Activated T-cell treated with anti-CD3 and anti-CD28 coated beads for 1 hour (primary cell): Measurements from ENCODE around the gene PRTG.
"Not testable (repeated sequence)": the region's sequence is repeated elsewhere in the genome, so short reads cannot be mapped to it uniquely, and the experiment has no call there.

Experiments used
- DNase-seq: peaks from one replicate; pipeline ENCODE4 v3.0.0-alpha.2; 2020; ENCODE audit warnings: low read depth

The PRTG gene

GRCh38 chr15:55633731-55634130, 109.2 kb downstream of the PRTG start:
- no peak for DNase-seq

DNA sequence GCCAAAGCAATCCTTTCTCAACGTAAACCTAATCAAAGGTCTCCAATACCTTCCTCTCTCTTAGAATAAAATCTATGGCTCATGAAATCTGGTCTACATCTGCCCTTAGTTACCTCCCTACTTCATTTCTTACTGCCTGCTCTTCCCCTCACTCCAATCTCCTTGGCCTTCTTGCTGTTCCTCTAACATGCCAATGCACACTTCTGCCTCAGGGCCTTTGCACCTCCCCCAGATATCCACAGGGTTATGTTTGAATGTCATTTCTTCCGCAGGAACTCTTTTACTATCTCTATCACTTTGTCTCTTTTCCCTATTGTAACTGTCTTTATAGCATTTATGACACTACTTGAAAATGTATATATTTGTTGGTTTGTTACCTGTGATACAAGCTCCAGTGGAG, 110.5 kb downstream of the PRTG start:
- no peak for DNase-seq

GRCh38 chr15:55630858-55631257, 112.1 kb downstream of the PRTG start:
- DNase-seq: no peak

DNA sequence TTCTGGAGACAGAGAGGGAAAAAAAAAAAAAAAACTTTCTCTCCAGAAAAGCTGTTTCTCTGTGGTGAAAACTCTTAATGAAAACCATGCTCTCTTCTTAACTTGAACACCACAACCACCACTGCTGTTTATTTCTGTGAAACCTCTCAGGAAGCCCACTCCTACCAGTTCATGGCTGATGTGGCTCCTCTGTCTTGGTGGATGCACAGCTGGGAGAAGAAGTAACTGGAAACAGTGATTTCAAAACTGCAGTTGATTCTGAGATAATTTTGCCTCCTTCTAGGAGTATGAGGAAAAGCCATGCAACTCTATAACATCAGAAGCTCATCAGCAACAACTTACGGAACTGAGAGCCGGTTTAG, 114.6 kb downstream of the PRTG start:
- no peak for DNase-seq

DNA sequence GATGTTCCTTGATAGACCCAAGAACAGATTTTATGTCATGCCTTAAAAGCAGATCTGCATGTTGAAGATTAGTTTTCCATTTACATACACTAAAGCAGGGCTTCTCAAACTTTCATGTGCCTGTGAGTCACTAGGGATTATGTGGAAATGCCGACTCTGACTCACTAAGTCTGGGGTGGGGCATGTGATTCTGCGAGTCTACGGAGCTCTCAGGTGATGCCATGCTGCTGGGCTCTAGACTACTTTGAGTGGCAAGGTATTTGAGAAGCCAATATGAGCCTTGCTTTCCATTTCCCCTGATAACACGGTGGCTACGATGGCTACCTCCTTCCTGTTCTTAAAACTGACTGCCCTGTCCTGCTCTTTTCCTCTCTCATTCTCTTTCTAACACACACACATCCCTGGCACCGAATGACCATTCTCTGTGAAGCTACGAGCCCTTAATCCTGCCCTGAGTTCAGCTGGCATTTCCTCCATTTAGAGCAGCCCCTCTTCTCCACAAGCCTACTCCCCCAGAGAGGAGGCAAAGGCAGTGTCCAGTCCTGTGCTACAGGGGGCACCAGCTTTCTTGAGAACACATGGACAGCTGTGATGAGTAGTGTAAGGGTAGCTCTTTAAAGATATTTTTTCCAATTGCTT, 115.1 kb downstream of the PRTG start:
- DNase-seq: no peak

DNA sequence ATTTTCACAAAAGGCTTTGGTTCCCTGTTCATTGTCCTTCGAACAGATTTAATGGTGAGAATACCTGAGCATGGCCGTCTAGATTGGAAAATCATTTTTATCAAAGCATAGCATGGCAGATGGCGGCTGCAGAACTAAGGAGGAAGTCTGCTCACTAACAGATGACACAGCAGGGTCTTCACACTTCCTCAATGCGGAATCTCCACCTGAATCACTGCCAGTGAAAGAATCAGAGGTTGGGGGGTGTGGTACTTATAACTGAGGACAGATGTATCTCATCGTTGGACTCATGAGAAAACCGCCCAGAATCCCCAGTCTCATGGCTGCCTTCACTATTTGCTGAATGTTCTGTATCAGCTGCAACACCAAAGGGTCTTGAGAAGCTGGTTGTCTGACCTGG, 123.2 kb downstream of the PRTG start:
- DNase-seq: no peak

GRCh38 chr15:55618387-55618786, 124.6 kb downstream of the PRTG start:
- DNase-seq: no peak

DNA sequence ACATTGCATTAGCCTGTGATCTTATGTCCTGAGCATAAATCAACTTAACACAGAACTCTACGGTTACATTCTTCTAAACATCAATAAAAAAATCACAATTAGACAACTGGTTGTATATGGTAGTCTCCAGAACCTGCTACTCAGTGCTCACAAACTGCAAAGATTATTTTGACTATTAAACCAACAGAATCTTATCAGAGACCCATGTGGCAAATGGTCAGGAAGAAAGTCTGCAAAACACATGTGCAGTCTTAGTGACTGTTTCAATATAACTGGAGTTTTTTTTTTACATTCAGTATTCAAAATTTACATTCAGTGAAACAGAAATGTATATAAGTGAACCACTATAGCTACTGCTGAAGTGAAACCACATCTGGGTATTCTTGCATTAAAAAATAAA, 127.5 kb downstream of the PRTG start:
- DNase-seq: no peak

DNA sequence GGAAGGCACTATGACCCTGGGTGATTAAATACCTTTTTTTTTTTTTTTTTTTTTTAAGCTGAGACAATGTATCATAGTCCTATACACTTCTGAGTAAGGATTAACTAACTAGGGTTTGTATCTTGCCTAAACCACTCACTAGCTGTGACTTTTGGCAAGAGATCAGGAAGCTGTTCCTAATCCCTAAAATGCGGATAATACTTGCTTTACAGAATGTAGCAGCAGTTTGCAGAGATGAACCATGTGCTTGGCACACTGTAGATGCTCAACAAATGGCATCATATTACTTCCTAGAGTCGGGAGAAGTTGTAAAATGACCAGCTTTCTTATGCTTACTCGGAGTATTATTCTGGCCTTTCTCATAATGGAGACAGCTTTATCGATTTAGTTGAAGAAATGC, 129.2 kb downstream of the PRTG start:
- no peak for DNase-seq

GRCh38 chr15:55606214-55606613, 136.7 kb downstream of the PRTG start:
- DNase-seq: no peak

DNA sequence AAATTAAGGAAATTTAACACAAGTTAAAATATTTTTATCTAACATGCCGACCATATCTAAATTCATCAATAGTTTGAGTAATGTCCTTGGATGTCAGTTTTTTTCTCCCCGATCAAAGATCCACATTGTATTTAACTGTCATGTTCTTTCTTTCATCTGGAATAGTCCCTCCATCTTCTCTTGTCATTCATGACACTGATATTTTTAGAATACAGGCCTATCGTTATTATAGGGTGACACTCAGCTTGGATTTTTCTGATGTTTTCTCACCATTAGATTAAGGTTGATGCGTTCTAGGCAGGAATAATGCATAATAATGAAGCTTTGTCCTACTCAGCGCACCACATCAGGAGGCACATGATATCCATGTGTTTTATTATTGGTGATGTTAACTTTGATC, 141.6 kb downstream of the PRTG start:
- no peak for DNase-seq

GRCh38 chr15:55599439-55599838, 143.5 kb downstream of the PRTG start:
- DNase-seq: no peak

DNA sequence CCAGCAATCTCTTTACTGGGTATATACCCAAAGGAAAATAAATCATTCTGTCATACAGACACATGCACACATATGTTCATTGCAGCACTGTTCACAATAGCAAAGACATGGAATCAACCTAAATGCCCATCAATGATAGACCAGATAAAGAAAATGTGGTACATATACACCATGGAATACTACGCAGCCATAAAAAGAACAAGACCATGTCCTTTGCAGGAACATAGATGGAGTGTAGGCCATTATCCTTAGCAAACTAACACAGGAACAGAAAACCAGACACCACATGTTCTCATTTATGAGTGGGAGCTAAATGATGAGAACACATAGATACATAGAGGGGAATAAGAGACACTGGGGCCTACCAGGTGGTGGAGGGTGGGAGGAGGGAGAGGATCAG, 149.9 kb downstream of the PRTG start:
- DNase-seq: not testable (repeated sequence)

GRCh38 chr15:55590788-55591187, 152.2 kb downstream of the PRTG start:
- DNase-seq: no peak

DNA sequence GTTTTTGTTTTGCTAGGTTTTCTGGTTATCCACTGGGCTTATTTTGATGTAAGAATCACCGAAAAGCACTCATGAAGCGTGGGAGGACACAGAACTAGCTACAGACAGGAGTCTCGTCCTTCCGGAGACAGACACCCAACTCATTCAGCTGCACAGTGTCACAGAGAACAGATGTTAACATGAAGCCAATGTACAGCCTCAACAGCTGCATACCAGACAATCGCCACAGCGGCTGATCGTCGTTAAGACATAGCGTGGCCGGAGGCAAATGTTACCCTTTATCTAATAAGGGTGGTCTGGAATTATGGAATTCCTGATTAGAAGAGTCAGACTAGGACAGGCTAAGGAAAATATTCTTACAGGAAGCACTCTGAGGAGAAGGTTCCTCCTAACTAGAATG, 153.7 kb downstream of the PRTG start:
- DNase-seq: no peak

- DNase-seq: no peak
Measured at GRCh38 chr15:55588815-55589115, 154.2 kb downstream of the PRTG start.

GRCh38 chr15:55588070-55588814, 154.7 kb downstream of the PRTG start, which contains the start of gene PYGO1:
Gene PYGO1 (minus strand): TSS chr15:55588345. CDS start chr15:55587883, 462 bp downstream.
- DNase-seq: no peak

GRCh38 chr15:55587321-55588069, 155.5 kb downstream of the PRTG start:
- no peak for DNase-seq

DNA sequence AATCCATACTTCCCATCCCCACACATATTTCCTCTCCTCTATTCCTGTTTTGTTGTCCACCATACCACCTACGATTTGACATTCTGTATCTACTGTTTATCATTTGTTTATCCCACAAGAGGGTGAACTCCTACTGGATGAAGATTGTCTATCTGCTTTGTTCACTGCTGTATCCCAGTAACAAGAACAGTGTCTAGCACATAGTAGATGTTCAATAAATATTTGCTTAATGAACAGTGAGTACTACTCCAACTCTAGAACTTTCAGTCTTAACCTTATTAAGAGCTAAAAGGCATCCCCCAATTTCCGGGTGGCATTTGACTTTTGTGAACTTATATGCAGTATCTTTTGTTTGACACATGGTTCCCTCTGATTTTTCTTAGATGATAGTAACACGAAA, 156.1 kb downstream of the PRTG start:
- no peak for DNase-seq

DNA sequence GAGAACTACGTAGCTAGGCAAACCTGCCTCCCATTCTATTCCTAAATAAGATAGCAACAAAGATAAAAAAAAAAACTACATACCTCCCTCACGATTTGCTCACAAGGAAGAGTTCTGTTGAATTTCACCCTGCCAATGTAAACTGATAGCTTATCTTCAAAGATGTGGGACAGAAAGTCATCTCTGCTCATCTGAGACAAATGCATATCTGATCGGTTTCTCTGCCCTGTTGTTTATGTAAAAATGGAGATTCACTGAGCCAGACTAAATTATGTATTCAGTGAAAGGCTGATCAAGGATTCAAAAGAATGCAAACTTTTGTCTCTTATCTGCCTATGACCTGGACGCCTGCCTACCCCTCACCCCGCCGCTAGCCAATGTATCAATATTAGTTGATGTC, 166.0 kb downstream of the PRTG start:
- DNase-seq: no peak

GRCh38 chr15:55574096-55574495, 168.9 kb downstream of the PRTG start:
- DNase-seq: no peak

GRCh38 chr15:55573224-55573623, 169.7 kb downstream of the PRTG start:
- DNase-seq: no peak

DNA sequence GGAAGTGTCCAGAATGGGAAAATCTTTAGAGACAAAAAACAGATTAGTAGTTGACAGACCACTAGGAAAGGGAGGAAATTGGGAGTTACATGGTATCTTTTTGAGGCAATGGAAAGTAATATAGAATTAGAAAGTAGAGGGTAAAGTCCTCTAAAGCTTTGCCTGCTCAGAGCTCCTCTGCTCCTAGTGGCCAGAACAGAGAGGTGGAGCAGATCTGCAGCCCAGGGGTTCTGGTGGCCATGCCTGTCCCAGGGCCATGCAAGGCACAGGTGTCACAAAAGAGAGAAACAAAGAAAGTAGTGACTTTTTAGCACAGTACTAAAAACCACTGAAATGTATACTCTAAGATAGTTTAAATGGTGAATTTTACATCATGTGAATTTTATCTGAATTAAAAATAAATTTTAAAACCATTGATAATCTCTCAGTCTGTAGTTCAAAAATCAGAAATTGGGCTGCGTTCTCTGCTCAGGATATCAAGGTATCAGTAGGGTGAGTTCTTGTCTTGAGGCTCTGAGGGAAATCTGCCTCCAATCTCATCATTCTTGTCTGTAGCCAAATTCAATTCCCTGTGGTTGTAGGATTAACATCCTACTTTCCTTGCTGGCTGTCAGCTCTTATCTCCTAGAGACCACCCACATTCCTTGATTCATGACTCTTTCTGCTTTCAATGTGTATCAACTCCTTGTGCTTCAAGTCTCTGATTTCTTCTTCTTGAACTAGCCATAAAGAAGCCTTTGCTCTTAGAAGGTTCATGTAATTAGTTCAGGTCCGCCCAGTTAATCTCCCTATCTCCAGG, 178.4 kb downstream of the PRTG start:
- no peak for DNase-seq
